ENCODE measurements around the gene UBA3.

Gene UBA3

GRCh38 chr3:69110941-69111546 is 30.9 kb upstream of the UBA3 start:
- WGBS, 2 donors (ENCODE audit: extremely low coverage in 2 of 2, insufficient read length in 2 of 2, insufficient replicate concordance in 1 of 2) = no CpG with 5 or more reads among the region's 1 CpG
- Histone ChIP-seq H2BK12ac (ENCODE audit: low read length) (no peak overlapping the region), H3K4me3 (ENCODE audit: low read length in 2 of 2) (no peak overlapping the region)

DNA sequence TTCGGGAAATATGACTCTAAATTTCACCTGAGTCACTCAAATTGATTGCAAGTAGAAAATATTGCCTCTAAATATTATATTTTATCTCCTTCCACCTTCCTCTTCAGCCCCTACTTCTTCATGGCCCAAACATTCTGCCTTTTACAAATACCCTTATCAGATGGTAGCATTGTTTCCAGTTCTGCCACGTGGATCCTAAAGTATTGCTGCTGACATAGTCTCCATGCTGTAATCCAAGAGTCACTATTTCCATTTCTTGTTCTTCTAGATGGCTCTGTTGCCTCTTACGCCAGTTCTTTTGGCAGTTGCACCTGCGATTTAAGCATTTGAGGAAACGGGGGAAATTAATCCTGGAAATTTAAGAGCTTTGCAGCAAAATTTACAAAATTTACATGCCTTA is 28.6 kb upstream of the UBA3 start:
- no peak overlapping the region for H3K4ac ChIP-seq (ENCODE audit: low read length)
- H4K8ac ChIP-seq (ENCODE audit: low read depth, low read length) = no peak overlapping the region
- no peak overlapping the region for H2BK5ac ChIP-seq (ENCODE audit: low read length)
- H3K4me3 ChIP-seq (ENCODE audit: low read length in 2 of 2) = no peak overlapping the region
- no peaks in the 10 kb centered on the region for H3K79me1 ChIP-seq (ENCODE audit: low read depth, low read length)
- H3K36me3 ChIP-seq (replicated peaks in 1 of 2; ENCODE audit: control insufficient read depth in 2 of 2, insufficient read depth in 2 of 2, low read length in 2 of 2) = peaks cover 0 to 26% of the 10 kb centered on the region in 2 donors
- H3K27ac ChIP-seq (replicated peaks; ENCODE audit: low read length) = no peak overlapping the region
- no peak overlapping the region for H3K18ac ChIP-seq (ENCODE audit: low read length)
- H3K23ac ChIP-seq (ENCODE audit: low read depth, low read length, poor library complexity) = no peak overlapping the region
- no peak overlapping the region for H2BK12ac ChIP-seq (ENCODE audit: low read length)
- H2AK5ac ChIP-seq (ENCODE audit: low read depth, low read length) = no peak overlapping the region
- no peak for DNase-seq (ENCODE audit: low spot score)
- H2BK15ac ChIP-seq (ENCODE audit: low read length) = no peak overlapping the region
- no peak overlapping the region for H2AFZ ChIP-seq (ENCODE audit: low read length)
- no peaks in the 10 kb centered on the region for H3K27me3 ChIP-seq (ENCODE audit: control insufficient read depth in 3 of 3, insufficient read depth in 3 of 3, low read depth in 1 of 3, low read length in 3 of 3)
- no peak overlapping the region for H2BK120ac ChIP-seq (ENCODE audit: low read depth, low read length)
- H3K9ac ChIP-seq (ENCODE audit: low read depth, low read length, poor library complexity) = no peak overlapping the region
- no peak overlapping the region for H4K91ac ChIP-seq (ENCODE audit: low read depth, low read length, poor library complexity)
- no peaks in the 10 kb centered on the region for H3K4me1 ChIP-seq (ENCODE audit: control insufficient read depth in 2 of 2, insufficient read depth in 1 of 2, low read depth in 1 of 2, low read length in 2 of 2)
- no peaks in the 10 kb centered on the region for H3K9me3 ChIP-seq (replicated peaks in 1 of 2; ENCODE audit: control insufficient read depth in 2 of 2, insufficient read depth in 1 of 2, low read depth in 1 of 2, low read length in 2 of 2)
- no peak overlapping the region for H3K14ac ChIP-seq (ENCODE audit: low read length)
- H3K4me2 ChIP-seq (ENCODE audit: insufficient read depth, low read length, poor library complexity, severe bottlenecking) = no peak overlapping the region
- no CpG with 5 or more reads among the region's 5 CpGs for WGBS, 2 donors (ENCODE audit: extremely low coverage in 2 of 2, insufficient read length in 2 of 2, insufficient replicate concordance in 1 of 2)

More at GRCh38 chr3:69110941-69111546, 30.9 kb upstream of the UBA3 start:
- H3K23ac ChIP-seq (ENCODE audit: low read depth, low read length, poor library complexity) = no peak overlapping the region
- H3K27ac ChIP-seq (replicated peaks; ENCODE audit: low read length) = no peak overlapping the region
- H3K27me3 ChIP-seq (ENCODE audit: control insufficient read depth in 3 of 3, insufficient read depth in 3 of 3, low read depth in 1 of 3, low read length in 3 of 3) = no peaks in the 10 kb centered on the region
- DNase-seq (ENCODE audit: low spot score) = no peak
- H3K9ac ChIP-seq (ENCODE audit: low read depth, low read length, poor library complexity) = no peak overlapping the region
- no peak overlapping the region for H2BK15ac ChIP-seq (ENCODE audit: low read length)
- H2AK5ac ChIP-seq (ENCODE audit: low read depth, low read length) = no peak overlapping the region
- no peak overlapping the region for H3K4ac ChIP-seq (ENCODE audit: low read length)
- no peak overlapping the region for H3K14ac ChIP-seq (ENCODE audit: low read length)
- H3K4me2 ChIP-seq (ENCODE audit: insufficient read depth, low read length, poor library complexity, severe bottlenecking) = no peak overlapping the region
- no peak overlapping the region for H4K91ac ChIP-seq (ENCODE audit: low read depth, low read length, poor library complexity)
- H2BK120ac ChIP-seq (ENCODE audit: low read depth, low read length) = no peak overlapping the region
- no peaks in the 10 kb centered on the region for H3K4me1 ChIP-seq (ENCODE audit: control insufficient read depth in 2 of 2, insufficient read depth in 1 of 2, low read depth in 1 of 2, low read length in 2 of 2)
- no peaks in the 10 kb centered on the region for H3K79me1 ChIP-seq (ENCODE audit: low read depth, low read length)
- no peak overlapping the region for H4K8ac ChIP-seq (ENCODE audit: low read depth, low read length)
- H3K36me3 ChIP-seq (replicated peaks in 1 of 2; ENCODE audit: control insufficient read depth in 2 of 2, insufficient read depth in 2 of 2, low read length in 2 of 2) = peaks cover 0 to 3% of the 10 kb centered on the region in 2 donors
- no peaks in the 10 kb centered on the region for H3K9me3 ChIP-seq (replicated peaks in 1 of 2; ENCODE audit: control insufficient read depth in 2 of 2, insufficient read depth in 1 of 2, low read depth in 1 of 2, low read length in 2 of 2)
- H3K18ac ChIP-seq (ENCODE audit: low read length) = no peak overlapping the region
- no peak overlapping the region for H2AFZ ChIP-seq (ENCODE audit: low read length)
- H2BK5ac ChIP-seq (ENCODE audit: low read length) = no peak overlapping the region

DNA sequence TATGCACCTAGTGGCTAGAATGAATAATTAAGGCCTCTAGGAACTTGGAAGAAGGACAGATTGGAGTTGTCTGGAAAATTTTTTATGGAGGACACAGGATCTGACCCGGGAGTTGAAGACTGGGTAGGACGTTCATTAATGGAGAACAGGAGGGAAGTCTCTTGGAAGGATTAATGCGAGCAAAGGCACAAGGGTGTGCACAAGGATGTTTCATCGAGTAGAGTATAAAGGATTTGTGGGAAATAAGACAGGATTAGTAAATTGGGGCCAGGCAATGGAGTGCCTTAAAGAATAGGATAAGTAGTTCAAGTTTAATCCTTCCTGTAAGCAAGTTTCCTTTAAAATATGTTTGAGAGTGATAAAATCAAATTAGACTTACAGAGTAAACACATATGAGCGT is 27.7 kb upstream of the UBA3 start:
- Histone ChIP-seq H3K79me1 (ENCODE audit: low read depth, low read length) (no peaks in the 10 kb centered on the region), H4K8ac (ENCODE audit: low read depth, low read length) (no peak overlapping the region)
- DNase-seq (ENCODE audit: low spot score) = no peak

DNA sequence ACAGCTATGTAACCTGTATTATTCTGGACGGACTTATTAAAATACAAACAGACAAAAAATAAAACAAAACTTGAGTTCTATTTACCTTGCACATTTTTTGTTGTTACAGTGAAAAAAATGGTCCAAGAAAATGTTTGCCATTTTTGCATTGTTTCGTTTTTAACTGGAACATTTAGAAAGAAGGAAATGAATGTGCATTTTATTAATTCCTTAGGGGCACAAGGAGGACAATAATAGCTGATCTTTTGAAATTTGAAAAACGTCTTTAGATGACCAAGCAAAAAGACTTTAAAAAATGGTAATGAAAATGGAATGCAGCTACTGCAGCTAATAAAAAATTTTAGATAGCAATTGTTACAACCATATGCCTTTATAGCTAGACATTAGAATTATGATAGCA is 25.2 kb upstream of the UBA3 start:
- Histone ChIP-seq H2BK120ac (ENCODE audit: low read depth, low read length) (no peak overlapping the region), H3K27ac (replicated peaks; ENCODE audit: low read length) (no peak overlapping the region), H3K4me2 (ENCODE audit: insufficient read depth, low read length, poor library complexity, severe bottlenecking) (no peak overlapping the region), H3K18ac (ENCODE audit: low read length) (no peak overlapping the region), H3K79me1 (ENCODE audit: low read depth, low read length) (no peaks in the 10 kb centered on the region), H4K8ac (ENCODE audit: low read depth, low read length) (no peak overlapping the region), H2BK15ac (ENCODE audit: low read length) (no peak overlapping the region), H3K14ac (ENCODE audit: low read length) (no peak overlapping the region), H4K91ac (ENCODE audit: low read depth, low read length, poor library complexity) (no peak overlapping the region), H2BK12ac (ENCODE audit: low read length) (no peak overlapping the region), H3K9me3 (replicated peaks in 1 of 2; ENCODE audit: control insufficient read depth in 2 of 2, insufficient read depth in 1 of 2, low read depth in 1 of 2, low read length in 2 of 2) (no peaks in the 10 kb centered on the region), H3K4me1 (ENCODE audit: control insufficient read depth in 2 of 2, insufficient read depth in 1 of 2, low read depth in 1 of 2, low read length in 2 of 2) (no peaks in the 10 kb centered on the region), H3K27me3 (ENCODE audit: control insufficient read depth in 3 of 3, insufficient read depth in 3 of 3, low read depth in 1 of 3, low read length in 3 of 3) (no peaks in the 10 kb centered on the region), H2BK5ac (ENCODE audit: low read length) (no peak overlapping the region), H3K4ac (ENCODE audit: low read length) (no peak overlapping the region), H3K23ac (ENCODE audit: low read depth, low read length, poor library complexity) (no peak overlapping the region), H3K36me3 (replicated peaks in 1 of 2; ENCODE audit: control insufficient read depth in 2 of 2, insufficient read depth in 2 of 2, low read length in 2 of 2) (peaks cover 4 to 50% of the 10 kb centered on the region in 2 donors), H2AK5ac (ENCODE audit: low read depth, low read length) (no peak overlapping the region), H3K4me3 (ENCODE audit: low read length in 2 of 2) (no peak overlapping the region), H2AFZ (ENCODE audit: low read length) (no peak overlapping the region), H3K9ac (ENCODE audit: low read depth, low read length, poor library complexity) (no peak overlapping the region)
- DNase-seq (ENCODE audit: low spot score) = no peak
- no CpG with 5 or more reads among the region's 3 CpGs for WGBS, 2 donors (ENCODE audit: extremely low coverage in 2 of 2, insufficient read length in 2 of 2, insufficient replicate concordance in 1 of 2)

More for the DNA sequence above, 27.7 kb upstream of the UBA3 start:
- no peak overlapping the region for H2BK120ac ChIP-seq (ENCODE audit: low read depth, low read length)
- H3K9ac ChIP-seq (ENCODE audit: low read depth, low read length, poor library complexity) = no peak overlapping the region
- no peak overlapping the region for H2AK5ac ChIP-seq (ENCODE audit: low read depth, low read length)
- H3K36me3 ChIP-seq (replicated peaks in 1 of 2; ENCODE audit: control insufficient read depth in 2 of 2, insufficient read depth in 2 of 2, low read length in 2 of 2) = peaks cover 0 to 34% of the 10 kb centered on the region in 2 donors
- H3K14ac ChIP-seq (ENCODE audit: low read length) = no peak overlapping the region
- H3K4me1 ChIP-seq (ENCODE audit: control insufficient read depth in 2 of 2, insufficient read depth in 1 of 2, low read depth in 1 of 2, low read length in 2 of 2) = no peaks in the 10 kb centered on the region
- H4K91ac ChIP-seq (ENCODE audit: low read depth, low read length, poor library complexity) = no peak overlapping the region
- H2AFZ ChIP-seq (ENCODE audit: low read length) = no peak overlapping the region
- no peaks in the 10 kb centered on the region for H3K9me3 ChIP-seq (replicated peaks in 1 of 2; ENCODE audit: control insufficient read depth in 2 of 2, insufficient read depth in 1 of 2, low read depth in 1 of 2, low read length in 2 of 2)
- WGBS, 2 donors (ENCODE audit: extremely low coverage in 2 of 2, insufficient read length in 2 of 2, insufficient replicate concordance in 1 of 2) = no CpG with 5 or more reads among the region's 5 CpGs
- H3K4ac ChIP-seq (ENCODE audit: low read length) = no peak overlapping the region
- H2BK12ac ChIP-seq (ENCODE audit: low read length) = no peak overlapping the region
- H2BK15ac ChIP-seq (ENCODE audit: low read length) = no peak overlapping the region
- no peaks in the 10 kb centered on the region for H3K27me3 ChIP-seq (ENCODE audit: control insufficient read depth in 3 of 3, insufficient read depth in 3 of 3, low read depth in 1 of 3, low read length in 3 of 3)
- no peak overlapping the region for H3K4me3 ChIP-seq (ENCODE audit: low read length in 2 of 2)
- no peak overlapping the region for H3K27ac ChIP-seq (replicated peaks; ENCODE audit: low read length)
- no peak overlapping the region for H2BK5ac ChIP-seq (ENCODE audit: low read length)
- H3K4me2 ChIP-seq (ENCODE audit: insufficient read depth, low read length, poor library complexity, severe bottlenecking) = no peak overlapping the region
- H3K23ac ChIP-seq (ENCODE audit: low read depth, low read length, poor library complexity) = no peak overlapping the region
- H3K18ac ChIP-seq (ENCODE audit: low read length) = no peak overlapping the region

All from neuronal stem cell (in vitro differentiated cells).